Measurements from ENCODE around the gene APP.

- TF ChIP-seq POLR2A (IDR thresholded peaks at IDR 0.05) (no peak), CTCF (IDR thresholded peaks at IDR 0.05) (no peak), POLR2AphosphoS5 (IDR thresholded peaks at IDR 0.05) (peak; percentile 48)
Measured at GRCh38 chr21:25963181-25963580, 207.4 kb downstream of the APP start.
